Suprapubic skin (tissue), 3 donors: ENCODE data around the gene HERC2.

Source experiments
- CTCF ChIP-seq, 2 donors: fragments of 200-600 bp in 1 of 2; fragments of 450-650 bp in 1 of 2; sonication (generic) in 1 of 2; IDR thresholded peaks; one replicate each; pipeline ENCODE4 v1.5.1; 2016 to 2019; ENCODE audit warnings: antibody characterized with exemption in 2 of 2, mild to moderate bottlenecking in 1 of 2, moderate library complexity in 1 of 2
- EP300 ChIP-seq: sonication (generic); formaldehyde crosslinking; IDR thresholded peaks from one replicate; pipeline ENCODE4 v1.6.1; 2017; ENCODE audit warnings: antibody characterized with exemption
- POLR2A ChIP-seq, 2 donors: fragments of 450-650 bp; IDR thresholded peaks; one replicate each; pipeline ENCODE4 v1.6.1; 2017; ENCODE audit warnings: antibody characterized with exemption in 2 of 2, mild to moderate bottlenecking in 2 of 2, moderate library complexity in 2 of 2

GRCh38 chr15:28190391-28191174 lies 131.4 kb downstream of the HERC2 start:
- TF ChIP-seq EP300 = no peak
- TF ChIP-seq POLR2A (IDR thresholded peaks at IDR 0.05) = no peak
- no peak for TF ChIP-seq CTCF (IDR thresholded peaks at IDR 0.05)
